CD4-positive, alpha-beta T cell treated with Interleukin-2 at 100 ng/mL for 4 hours (primary cell): ENCODE data around the gene CCDC142.
A peak's percentile ranks its signal among the peaks of the same experiment; 100 is the strongest.
"Not testable (repeated sequence)": the region's sequence is repeated elsewhere in the genome, so short reads cannot be mapped to it uniquely, and the experiment has no call there.

Source experiments
- DNase-seq: peaks from one replicate; pipeline ENCODE4 v3.0.0-alpha.2; 2020; ENCODE audit warnings: low spot score

Gene CCDC142

DNA sequence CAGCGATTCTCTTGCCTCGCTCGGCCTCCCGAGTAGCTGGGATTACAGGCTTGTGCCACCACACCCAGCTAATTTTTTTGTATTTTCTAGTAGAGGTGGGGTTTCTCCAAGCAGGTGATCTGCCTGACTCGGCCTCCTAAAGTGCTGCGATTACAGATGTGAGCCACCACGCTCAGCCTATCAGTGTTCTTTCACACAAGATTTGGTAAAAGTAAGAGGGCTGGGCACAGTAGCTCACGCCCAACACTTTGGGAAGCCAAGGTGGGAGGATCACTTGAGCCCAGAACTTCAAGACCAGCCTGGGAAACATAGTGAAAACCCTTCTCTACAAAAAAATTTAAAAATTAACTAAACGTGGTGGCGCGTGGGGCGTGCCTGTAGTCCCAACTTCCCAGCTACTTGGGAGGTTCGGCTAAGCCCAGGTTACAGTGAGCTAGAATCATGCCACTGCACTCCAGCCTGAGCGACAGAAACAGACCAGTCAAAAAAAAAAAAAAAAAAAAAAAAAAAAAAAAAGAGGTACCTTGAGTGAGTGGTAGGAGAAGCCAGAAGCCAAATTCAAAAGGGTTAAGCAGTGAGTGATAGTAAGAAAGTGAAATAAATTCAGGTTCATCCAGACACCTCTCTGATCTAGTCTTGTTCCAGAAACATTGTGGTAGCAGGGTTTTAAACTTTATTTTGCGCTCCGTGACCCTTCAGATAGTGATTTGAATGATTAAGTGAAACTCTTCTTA, 11.3 kb downstream of the CCDC142 start:
- no peak for DNase-seq

DNA sequence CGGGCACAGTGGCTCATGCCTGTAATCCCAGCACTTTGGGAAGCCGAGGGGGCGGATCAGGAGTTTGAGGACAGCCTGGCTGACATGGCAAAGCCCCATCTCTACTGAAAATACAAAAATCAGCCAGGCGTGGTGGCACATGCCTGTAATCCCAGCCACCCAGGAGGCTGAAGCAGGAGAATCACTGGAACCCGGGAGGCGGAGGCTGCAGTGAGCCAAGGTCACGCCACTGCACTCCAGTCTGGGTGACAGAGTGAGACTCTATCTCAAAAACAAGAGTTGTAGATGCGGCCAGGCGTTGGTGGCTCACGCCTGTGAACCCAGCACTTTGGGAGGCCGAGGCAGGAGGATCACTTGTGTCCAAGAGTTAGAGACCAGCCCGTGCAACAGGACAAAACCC, 12.1 kb downstream of the CCDC142 start:
- DNase-seq = not testable (repeated sequence)

DNA sequence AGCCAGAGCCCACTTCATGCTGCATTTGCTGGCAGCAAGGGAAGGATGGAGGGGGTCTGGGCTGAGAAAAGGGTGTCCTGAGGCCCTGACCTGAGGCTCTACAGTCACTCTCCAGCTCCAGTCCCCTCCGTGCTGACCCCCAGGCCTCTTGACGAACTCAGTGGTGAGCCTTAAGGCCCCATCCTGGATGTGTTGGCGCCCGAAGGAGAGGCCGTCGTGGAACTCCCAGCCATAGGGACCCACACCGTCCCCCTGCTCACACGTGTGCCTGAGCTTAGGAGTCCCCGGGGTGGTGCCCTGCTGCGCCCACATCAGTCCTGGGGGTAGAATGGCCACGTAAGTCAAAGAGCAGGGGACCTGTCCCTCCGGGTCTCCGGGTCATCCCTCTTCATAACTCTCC, 18.4 kb downstream of the CCDC142 start:
- DNase-seq = no peak

DNA sequence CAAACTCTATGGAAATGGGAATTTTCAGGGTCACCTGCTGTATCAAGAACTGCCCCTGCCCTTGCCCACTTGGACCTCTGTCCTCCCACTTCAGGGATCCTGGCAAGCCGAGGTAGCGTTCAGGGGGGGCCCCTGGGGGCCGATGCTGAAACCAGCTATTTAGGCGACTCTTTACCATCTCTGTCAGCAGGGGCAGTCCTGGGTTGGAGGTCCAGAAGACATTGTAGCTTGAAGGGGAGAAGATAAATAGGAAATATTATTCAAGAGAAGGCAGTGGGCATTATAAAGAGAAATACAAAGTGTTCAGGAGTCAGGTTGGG, 20.1 kb downstream of the CCDC142 start:
- no peak for DNase-seq

- no peak for DNase-seq
Measured at GRCh38 chr2:74462054-74462785, 20.6 kb downstream of the CCDC142 start.

DNA sequence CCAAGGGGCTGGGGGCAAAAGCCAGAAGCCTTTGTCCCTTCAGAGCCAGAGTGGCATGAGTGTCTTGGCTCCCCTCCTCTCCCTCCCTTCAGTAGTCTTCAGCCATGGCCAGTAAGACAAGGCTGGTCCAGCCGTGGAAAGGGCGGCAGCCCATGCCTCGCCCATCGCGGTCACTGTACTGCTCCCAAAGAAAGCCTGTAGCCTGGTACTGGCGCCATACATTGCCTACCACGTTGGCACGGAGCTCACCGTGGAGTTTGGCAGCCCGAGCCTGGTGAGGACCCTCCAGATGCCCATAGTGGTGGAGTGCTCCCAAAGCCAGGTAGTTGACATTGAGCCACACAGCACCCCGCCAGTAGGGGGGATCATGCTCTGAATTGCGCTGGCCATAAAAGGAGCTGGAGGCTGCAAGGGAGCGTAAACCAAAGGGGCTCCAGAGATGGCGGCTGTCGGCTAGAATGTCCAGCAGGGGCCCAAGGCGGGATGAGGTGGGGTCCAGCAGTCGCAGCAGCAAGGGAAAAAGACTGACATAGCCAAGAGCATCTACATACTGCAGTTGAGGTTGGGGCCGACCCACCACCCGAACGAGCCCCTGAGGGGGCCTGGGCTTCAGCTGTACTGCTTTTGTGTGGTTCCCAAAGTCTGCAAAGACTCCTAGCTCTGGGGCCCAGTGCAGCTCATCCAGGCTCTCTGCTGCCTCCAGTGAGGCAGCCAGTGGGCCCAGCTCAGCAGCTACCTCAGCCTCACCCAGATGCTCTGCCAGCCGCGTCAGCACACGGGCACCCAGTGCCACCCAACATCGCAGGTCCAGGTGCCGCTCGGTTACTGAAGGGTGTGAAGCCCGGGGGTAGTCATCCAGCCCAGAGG, 21.4 kb downstream of the CCDC142 start:
- DNase-seq = no peak

GRCh38 chr2:74460187-74460586, 22.6 kb downstream of the CCDC142 start:
- DNase-seq = not testable (repeated sequence)

DNA sequence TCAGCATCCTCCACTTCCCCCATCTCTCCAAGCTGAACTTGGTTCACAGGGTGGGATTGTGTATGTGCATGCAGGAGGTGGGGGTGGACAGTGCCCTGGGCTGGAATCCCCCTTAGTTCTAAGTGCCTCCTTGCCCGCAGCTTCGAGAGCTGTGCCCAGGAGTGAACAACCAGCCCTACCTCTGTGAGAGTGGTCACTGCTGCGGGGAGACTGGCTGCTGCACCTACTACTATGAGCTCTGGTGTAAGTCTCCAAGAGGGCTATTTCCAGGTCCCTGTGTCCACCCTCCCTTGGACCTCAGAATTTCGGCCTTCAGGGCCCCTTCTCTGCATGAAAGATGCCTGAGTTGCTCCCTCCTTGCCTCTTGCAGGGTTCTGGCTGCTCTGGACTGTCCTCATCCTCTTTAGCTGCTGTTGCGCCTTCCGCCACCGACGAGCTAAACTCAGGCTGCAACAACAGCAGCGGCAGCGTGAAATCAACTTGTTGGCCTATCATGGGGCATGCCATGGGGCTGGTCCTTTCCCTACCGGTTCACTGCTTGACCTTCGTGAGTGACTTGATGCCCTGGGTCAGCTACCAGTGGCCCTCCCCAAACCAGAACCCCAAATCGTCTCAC, 23.2 kb downstream of the CCDC142 start:
- DNase-seq = not testable (repeated sequence)

- no peak for DNase-seq
Measured at GRCh38 chr2:74458938-74459363, 23.8 kb downstream of the CCDC142 start.

DNA sequence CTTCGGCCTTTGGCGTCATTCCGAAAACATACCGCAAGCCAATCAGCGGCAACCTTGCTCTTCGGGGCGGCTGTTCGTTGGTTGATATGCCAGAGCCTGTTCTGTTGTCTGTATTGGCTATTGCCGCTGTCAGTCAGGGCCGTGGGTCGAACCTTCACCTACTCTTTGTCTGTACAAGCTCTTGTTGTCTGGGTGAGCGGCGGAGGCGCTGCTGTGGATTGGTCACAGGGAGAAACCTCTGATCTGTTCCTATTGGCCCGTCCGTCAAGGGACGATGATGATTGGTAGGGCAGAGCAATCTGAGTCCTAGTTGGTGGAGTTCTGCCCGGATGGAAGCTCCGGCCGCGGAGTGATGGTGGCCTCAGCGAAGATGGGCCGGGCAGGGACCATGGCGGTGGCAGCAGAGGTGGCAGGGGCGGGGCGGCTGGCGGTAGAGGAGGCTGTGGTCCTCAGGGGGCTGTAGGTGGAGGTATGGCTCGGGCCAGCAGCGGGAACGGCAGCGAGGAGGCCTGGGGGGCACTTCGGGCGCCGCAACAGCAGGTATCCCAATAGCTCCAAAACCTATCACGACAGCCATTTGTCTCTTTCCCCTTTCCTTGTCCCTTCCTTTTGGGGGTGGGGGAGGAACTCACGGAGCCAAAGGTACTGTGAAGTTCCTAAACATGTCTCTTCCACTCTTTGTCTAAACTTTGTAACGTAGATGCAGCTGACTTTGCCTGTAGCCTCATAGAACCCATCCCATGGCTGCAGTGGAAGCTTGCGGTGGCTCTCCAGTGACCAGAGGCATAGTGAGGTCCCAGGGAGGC, 24.5 kb downstream of the CCDC142 start, which contains the start of gene WBP1:
TSS of gene WBP1 (plus strand) at position 307 of the 806 bp plus-strand sequence. CDS start at position 472, 165 bp downstream.
- peak; percentile 100 for DNase-seq

DNA sequence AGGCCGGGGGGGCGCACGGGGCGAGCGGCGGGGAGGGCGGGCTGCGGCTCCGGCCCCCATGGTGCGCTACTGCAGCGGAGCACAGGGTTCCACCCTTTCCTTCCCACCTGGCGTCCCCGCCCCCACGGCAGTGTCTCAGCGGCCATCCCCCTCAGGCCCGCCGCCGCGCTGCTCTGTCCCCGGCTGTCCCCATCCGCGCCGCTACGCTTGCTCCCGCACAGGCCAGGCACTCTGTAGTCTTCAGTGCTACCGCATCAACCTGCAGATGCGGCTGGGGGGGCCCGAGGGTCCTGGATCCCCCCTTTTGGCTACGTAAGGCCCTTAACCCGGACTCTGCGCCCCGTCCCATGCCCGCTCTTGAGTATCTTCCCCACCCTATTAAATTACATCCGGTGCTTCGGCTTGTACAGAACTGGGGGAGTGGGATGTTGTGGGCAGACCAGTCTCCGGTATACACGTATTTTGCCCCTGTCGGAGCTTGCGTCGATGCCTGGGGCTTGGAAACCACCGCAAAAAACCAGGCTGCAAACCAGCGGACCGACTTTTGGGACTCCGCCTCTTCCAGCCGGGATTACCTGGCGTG, 25.2 kb downstream of the CCDC142 start:
- DNase-seq = peak; percentile 83

DNA sequence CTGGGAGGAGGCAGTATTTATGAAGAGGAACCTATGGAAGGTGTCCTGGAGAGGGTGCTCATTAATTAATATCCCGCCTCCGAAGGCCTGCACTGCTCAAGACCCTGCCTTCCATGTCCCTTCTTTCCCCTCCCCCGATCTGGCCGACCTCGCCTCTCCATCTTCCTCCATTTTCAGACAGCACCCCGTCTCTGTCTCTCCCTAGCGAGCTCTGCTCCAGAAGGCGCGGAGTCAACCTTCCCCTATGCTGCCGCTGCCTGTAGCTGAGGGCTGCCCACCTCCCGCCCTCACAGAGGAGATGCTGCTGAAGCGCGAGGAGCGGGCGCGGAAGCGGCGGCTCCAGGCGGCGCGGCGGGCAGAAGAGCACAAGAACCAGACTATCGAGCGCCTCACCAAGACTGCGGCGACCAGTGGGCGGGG, 25.7 kb downstream of the CCDC142 start:
- DNase-seq = no peak

- DNase-seq = peak; percentile 99
Measured at GRCh38 chr2:74454654-74455511, 27.9 kb downstream of the CCDC142 start, which contains the start of gene INO80B. TSS of gene INO80B (plus strand) at chr2:74455087. CDS start at chr2:74455117, 30 bp downstream.

DNA sequence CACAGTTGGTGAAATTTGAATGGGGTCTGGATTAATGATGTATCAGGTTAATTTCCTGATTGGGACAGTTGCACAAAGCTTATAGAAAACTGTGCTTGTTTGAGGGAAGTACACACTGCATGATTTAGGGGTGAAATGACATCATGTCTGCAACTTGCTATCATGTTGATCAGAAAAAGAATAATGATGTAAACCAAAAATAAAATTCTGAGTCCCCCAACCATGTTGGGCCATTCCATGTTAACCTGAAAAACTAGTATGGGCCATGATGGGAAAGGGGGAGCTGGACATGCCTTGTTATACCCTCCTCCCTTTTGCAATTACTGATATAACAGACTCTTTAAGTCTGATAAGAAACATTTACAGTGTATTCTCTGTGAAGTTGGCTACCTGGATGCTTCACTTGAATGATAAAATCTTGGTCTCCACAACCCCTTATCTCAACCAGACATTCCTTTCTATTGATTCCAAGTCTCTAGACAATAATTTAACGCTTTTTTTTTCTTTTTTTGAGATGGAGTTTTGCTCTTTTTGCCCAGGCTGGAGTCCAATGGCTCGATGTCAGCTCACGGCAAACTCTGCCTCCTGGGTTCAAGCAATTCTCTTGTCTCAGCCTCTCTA, 32.1 kb downstream of the CCDC142 start:
- no peak for DNase-seq

- DNase-seq = no peak
Measured at GRCh38 chr2:74448771-74449170, 34.0 kb downstream of the CCDC142 start.

DNA sequence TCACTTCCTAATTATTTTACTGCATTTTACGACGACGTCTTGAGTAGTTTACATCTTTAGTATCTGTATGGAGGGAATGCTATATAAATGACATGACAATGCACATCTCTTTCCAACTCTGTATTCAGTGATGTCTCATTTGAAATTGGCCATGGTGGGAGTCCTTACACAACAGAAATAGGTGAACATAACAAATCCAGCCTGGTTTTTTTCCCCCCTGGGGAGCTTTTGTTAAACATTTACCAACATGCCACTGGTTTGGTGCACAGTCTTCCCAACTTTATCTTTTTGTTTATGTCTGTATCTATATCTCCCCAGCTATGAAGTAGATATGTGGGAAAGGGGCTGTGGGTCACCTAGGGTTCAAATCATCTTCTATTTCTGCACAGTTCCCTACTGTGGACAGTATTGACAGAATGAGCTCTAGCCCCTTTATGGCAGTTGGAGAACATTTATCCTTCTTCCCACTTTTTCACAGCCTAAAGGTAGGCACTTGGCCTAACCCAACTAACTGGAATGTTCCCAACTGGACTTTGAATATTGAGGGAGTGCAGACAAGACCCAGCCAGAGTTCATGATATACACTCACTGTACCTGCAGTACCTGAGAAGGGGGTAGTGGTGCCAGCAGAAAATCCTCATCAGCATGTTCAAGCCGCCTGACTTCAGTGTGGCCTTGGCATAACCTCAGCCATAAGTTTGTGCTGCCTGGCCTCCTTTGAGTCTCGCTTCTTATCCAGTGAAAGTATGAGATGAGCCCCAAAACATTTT, 35.4 kb downstream of the CCDC142 start:
- DNase-seq = no peak

DNA sequence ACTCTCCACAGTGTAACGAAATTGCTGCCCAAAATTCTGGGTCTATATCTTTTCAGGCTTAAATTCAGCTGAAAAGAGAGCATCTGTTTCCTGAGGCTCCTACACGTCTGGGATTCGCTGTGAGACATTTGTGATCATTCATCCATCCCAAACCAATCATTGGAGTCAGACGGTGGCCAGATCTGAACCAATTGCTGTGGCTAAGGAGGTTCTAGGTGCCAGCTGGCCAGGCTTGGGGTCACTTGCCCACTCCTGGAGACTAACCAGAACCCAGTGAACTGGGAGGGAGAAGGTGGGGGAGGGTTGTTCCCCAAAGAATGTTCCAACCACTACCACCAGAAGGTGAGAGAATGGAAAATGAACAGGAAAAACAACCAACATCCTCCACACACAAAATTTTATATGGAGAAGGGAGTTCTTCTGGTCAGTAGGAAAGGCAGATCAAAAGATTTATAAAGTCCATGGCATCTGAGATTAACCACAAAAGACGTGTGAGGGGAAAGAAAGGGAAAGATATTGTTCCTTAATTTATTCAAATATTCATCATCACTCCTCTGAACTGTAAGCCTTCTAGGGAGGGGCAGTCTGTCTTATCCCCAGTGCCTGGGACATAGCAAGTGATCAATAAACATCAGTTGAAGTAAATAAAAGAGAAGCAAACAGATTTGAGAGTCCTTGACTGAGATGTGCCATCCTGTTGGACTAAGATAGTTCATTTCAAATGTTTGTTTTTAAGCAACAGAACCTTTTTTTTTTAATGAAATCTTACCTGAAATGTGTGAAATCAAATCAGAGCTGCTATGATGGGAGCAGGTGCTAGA, 38.1 kb downstream of the CCDC142 start:
- no peak for DNase-seq
